Astrocyte (in vitro differentiated cells and primary cell): Measurements from ENCODE around the gene TTYH3. TPM values are rescaled to one million over a fixed set of nuclear protein-coding genes. Genes with fewer than 3 reads are reported as not detected.

Source experiments
- DNase-seq: peaks from one replicate; pipeline ENCODE4 v3.0.0-alpha.2; 2010; ENCODE audit warnings: low read depth
- FAIRE-seq: peaks from 2 replicates; lab custom pipeline; 2011; peaks lifted over from hg19 to GRCh38; lab: Jason Lieb, UNC
- H2AFZ ChIP-seq: 2 replicates; pipeline ENCODE4 v1.6.0; 2012; ENCODE audit warnings: low read depth, low read length, inconsistent platforms
- H3K27ac ChIP-seq: 2 replicates; pipeline ENCODE4 v1.5.1; 2011; ENCODE audit warnings: low read depth, low read length, inconsistent platforms
- H3K27me3 ChIP-seq: 2 replicates; pipeline ENCODE4 v1.6.0; 2011; ENCODE audit warnings: low read length, inconsistent platforms; ENCODE audit not compliant: insufficient read depth
- H3K36me3 ChIP-seq: 2 replicates; pipeline ENCODE4 v1.5.1; 2011; ENCODE audit warnings: low read length, inconsistent platforms; ENCODE audit not compliant: insufficient read depth
- H3K4me1 ChIP-seq: 2 replicates; pipeline ENCODE4 v1.5.1; 2011; ENCODE audit warnings: low read length, inconsistent platforms; ENCODE audit not compliant: insufficient read depth
- H3K4me2 ChIP-seq: 2 replicates; pipeline ENCODE4 v1.6.0; 2012; ENCODE audit warnings: low read length, inconsistent platforms
- H3K4me3 ChIP-seq: 2 replicates; pipeline ENCODE4 v1.5.1; 2011; ENCODE audit warnings: low read depth, mild to moderate bottlenecking, low read length, inconsistent platforms; ENCODE audit not compliant: insufficient read depth
- H3K79me2 ChIP-seq: 2 replicates; pipeline ENCODE4 v1.6.0; 2012; ENCODE audit warnings: mild to moderate bottlenecking, low read length, inconsistent platforms; ENCODE audit not compliant: insufficient read depth
- H3K9ac ChIP-seq: 2 replicates; pipeline ENCODE4 v1.6.0; 2012; ENCODE audit warnings: mild to moderate bottlenecking, low read length, inconsistent platforms
- H3K9me3 ChIP-seq: 2 replicates; pipeline ENCODE4 v1.5.1; 2012; ENCODE audit warnings: low read depth, mild to moderate bottlenecking, low read length, inconsistent platforms; ENCODE audit not compliant: insufficient read depth
- H4K20me1 ChIP-seq: 2 replicates; pipeline ENCODE4 v1.6.0; 2012; ENCODE audit warnings: low read length, inconsistent platforms; ENCODE audit not compliant: insufficient read depth
- H3K27ac Mint-ChIP-seq: one replicate; pipeline ENCODE4 v1.8.0; 2021; ENCODE audit warnings: mild to moderate bottlenecking, mixed read lengths; ENCODE audit not compliant: unreplicated experiment
- H3K27me3 Mint-ChIP-seq: one replicate; pipeline ENCODE4 v1.8.0; 2021; ENCODE audit warnings: low read depth, mixed read lengths; ENCODE audit not compliant: unreplicated experiment
- H3K36me3 Mint-ChIP-seq: one replicate; pipeline ENCODE4 v1.8.0; 2021; ENCODE audit warnings: low read depth, mixed read lengths; ENCODE audit not compliant: unreplicated experiment
- H3K4me1 Mint-ChIP-seq: one replicate; pipeline ENCODE4 v1.8.0; 2021; ENCODE audit warnings: low read depth, mixed read lengths; ENCODE audit not compliant: unreplicated experiment
- H3K4me3 Mint-ChIP-seq: one replicate; pipeline ENCODE4 v1.8.0; 2021; ENCODE audit warnings: mild to moderate bottlenecking, moderate library complexity, mixed read lengths; ENCODE audit not compliant: unreplicated experiment
- H3K9me3 Mint-ChIP-seq: one replicate; pipeline ENCODE4 v1.8.0; 2021; ENCODE audit warnings: mild to moderate bottlenecking, mixed read lengths; ENCODE audit not compliant: unreplicated experiment
- CTCF ChIP-seq: IDR thresholded peaks from 2 replicates; pipeline ENCODE4 v1.5.1; 2011; ENCODE audit warnings: low read depth, mild to moderate bottlenecking, inconsistent platforms, low read length, moderate library complexity; ENCODE audit not compliant: insufficient read depth
- EZH2 ChIP-seq: IDR thresholded peaks from 2 replicates; pipeline ENCODE4 v1.6.1; 2012; ENCODE audit warnings: mild to moderate bottlenecking, low read length, inconsistent platforms; ENCODE audit not compliant: insufficient read depth
- total RNA-seq: library from RNA; stranded (reverse); gene quantifications from 2 replicates; pipeline ENCODE4 v1.2.1, GENCODE V29; 2021

The TTYH3 gene
- total RNA-seq, 1 donor from 2014 or later = 273 TPM

- Mint-ChIP-seq H3K36me3 (peaks cover 6% of the 10 kb centered on the region), H3K4me3 (no peak overlapping the region), H3K27ac (no peak overlapping the region), H3K4me1 (peaks cover 13% of the 10 kb centered on the region), H3K27me3 (peaks cover 7% of the 10 kb centered on the region), H3K9me3 (no peaks in the 10 kb centered on the region)
- DNase-seq (no peak), FAIRE-seq (no peak)
- Histone ChIP-seq H3K36me3 (no peaks in the 10 kb centered on the region), H3K27me3 (peaks cover 23% of the 10 kb centered on the region), H3K9me3 (no peaks in the 10 kb centered on the region), H2AFZ (no peak overlapping the region), H3K9ac (no peak overlapping the region), H3K27ac (no peak overlapping the region), H3K4me2 (no peak overlapping the region), H4K20me1 (peaks cover 5% of the 10 kb centered on the region), H3K4me1 (peaks cover 6% of the 10 kb centered on the region), H3K79me2 (no peaks in the 10 kb centered on the region), H3K4me3 (no peak overlapping the region)
- TF ChIP-seq EZH2 (no peak), CTCF (no peak)
Observed at GRCh38 chr7:2610466-2610865, 21.3 kb upstream of the TTYH3 start.

- no peak overlapping the region for H2AFZ ChIP-seq
- H3K9ac ChIP-seq = no peak overlapping the region
- H4K20me1 ChIP-seq = peaks cover 5% of the 10 kb centered on the region
- no peak overlapping the region for H3K27ac ChIP-seq
- no peaks in the 10 kb centered on the region for H3K9me3 Mint-ChIP-seq
- no peaks in the 10 kb centered on the region for H3K79me2 ChIP-seq
- H3K4me3 Mint-ChIP-seq = no peak overlapping the region
- peaks cover 6% of the 10 kb centered on the region for H3K36me3 Mint-ChIP-seq
- no peak for FAIRE-seq
- H3K27me3 ChIP-seq = peaks cover 23% of the 10 kb centered on the region
- H3K36me3 ChIP-seq = no peaks in the 10 kb centered on the region
- TF ChIP-seq CTCF (no peak), EZH2 (no peak)
- H3K4me2 ChIP-seq = no peak overlapping the region
- peaks cover 6% of the 10 kb centered on the region for H3K4me1 ChIP-seq
- H3K4me1 Mint-ChIP-seq = peaks cover 13% of the 10 kb centered on the region
- H3K27ac Mint-ChIP-seq = no peak overlapping the region
- peaks cover 7% of the 10 kb centered on the region for H3K27me3 Mint-ChIP-seq
- no peaks in the 10 kb centered on the region for H3K9me3 ChIP-seq
- DNase-seq = no peak
- H3K4me3 ChIP-seq = no peak overlapping the region
Observed at GRCh38 chr7:2610898-2611297, 20.9 kb upstream of the TTYH3 start.

- Histone ChIP-seq H3K4me2 (no peak overlapping the region), H4K20me1 (peaks cover 5% of the 10 kb centered on the region), H3K9ac (no peak overlapping the region), H3K9me3 (no peaks in the 10 kb centered on the region), H2AFZ (no peak overlapping the region), H3K27me3 (peaks cover 23% of the 10 kb centered on the region), H3K36me3 (no peaks in the 10 kb centered on the region), H3K27ac (no peak overlapping the region), H3K4me1 (peaks cover 6% of the 10 kb centered on the region), H3K4me3 (no peak overlapping the region), H3K79me2 (no peaks in the 10 kb centered on the region)
- H3K27ac Mint-ChIP-seq = no peak overlapping the region
- DNase-seq (no peak), FAIRE-seq (no peak)
- TF ChIP-seq CTCF = no peak
- no peak for TF ChIP-seq EZH2
- peaks cover 13% of the 10 kb centered on the region for H3K4me1 Mint-ChIP-seq
- H3K4me3 Mint-ChIP-seq = no peak overlapping the region
- peaks cover 6% of the 10 kb centered on the region for H3K36me3 Mint-ChIP-seq
- peaks cover 7% of the 10 kb centered on the region for H3K27me3 Mint-ChIP-seq
- H3K9me3 Mint-ChIP-seq = no peaks in the 10 kb centered on the region
Observed at GRCh38 chr7:2611401-2611800, 20.4 kb upstream of the TTYH3 start.
